Pons (tissue), 1 donor: ENCODE results near the gene ANO9.

Source experiments
- DNase-seq: peaks from one replicate; pipeline ENCODE4 v3.0.0-alpha.2; 2016; ENCODE audit warnings: low spot score

Gene ANO9

DNA sequence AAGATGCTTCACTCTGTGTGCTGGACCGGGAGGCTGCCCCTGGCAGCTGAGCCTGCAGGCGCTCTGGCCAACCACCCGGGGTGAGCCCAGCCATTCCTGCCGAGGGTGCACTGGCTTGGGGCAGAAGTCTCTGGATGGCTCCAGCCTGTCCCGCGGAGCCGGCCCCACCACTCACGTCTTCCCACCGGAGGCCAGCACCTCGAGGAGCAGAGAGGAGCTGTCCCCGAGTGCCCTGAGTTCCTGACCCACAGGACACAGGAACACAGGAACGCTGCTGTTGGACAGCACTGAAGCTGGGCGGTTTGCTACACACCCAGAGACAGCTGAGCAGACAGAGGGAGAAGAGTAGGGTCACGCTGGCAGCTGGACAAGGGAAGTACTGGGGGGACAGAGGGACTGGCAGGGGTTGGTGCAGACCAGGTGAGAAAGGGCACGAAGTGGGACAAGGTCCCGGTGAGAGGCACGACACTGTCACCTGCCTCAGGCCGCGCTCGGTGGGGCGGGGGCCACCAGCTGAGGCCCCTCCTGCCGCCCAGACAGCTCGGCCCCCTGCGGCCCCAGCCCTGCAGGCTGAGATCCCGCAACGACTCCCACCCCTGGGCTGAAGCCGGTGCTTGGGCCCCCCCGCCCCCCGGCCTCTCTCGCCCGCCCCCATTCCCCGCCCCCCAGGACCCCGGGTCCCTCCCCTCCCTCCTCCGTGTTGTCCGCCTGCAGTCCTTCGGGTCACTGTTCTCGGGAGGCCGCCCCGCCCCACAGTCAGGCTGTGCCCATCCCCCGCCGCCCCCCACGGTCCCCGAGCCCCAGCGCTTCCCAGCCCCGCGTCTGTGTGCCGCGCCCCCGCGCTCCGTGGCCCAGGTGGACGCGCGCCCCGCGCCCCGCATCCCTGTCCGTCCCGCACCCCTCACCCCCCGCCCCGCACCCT is 73.1 kb downstream of the ANO9 start:
- DNase-seq = no peak

DNA sequence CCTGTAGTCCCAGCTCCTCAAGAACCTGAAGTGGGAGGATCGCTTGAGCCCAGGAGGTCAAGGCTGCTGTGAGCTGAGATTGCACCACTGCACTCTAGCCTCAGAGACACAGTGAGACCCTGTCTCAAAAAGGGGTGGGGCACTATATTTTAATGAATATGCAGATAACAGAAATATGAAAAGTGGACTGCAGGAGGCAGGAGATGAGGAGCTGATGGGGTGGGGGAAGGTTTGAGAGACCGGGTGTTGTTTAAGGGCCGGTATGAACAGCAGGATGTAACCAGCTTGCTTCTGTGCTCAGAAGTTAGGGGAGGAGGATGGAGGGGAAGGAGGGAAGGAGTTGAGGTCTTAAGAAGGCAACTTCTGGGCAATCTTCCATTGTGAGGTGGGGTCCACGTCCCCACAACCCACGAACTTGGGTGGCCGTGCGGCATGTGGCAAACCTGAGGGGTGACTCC is 73.8 kb downstream of the ANO9 start:
- DNase-seq = no peak
